AG04449 (cell line): ENCODE results near the gene PDE2A.

ENCODE experiments used
- CTCF ChIA-PET: fragments of 350-600 bp; formaldehyde crosslinking; extraction: SDS; loops from one replicate; lab custom pipeline; 2021; ENCODE audit warnings: antibody characterized with exemption; lab: Yijun Ruan, JAX
- POLR2A ChIA-PET: fragments of 400-600, 350-600 bp; formaldehyde crosslinking; extraction: SDS; loops from one replicate; lab custom pipeline; 2020; ENCODE audit warnings: antibody characterized with exemption, inconsistent platforms; lab: Yijun Ruan, JAX
- DNase-seq: peaks from one replicate; pipeline ENCODE4 v3.0.0-alpha.2; 2010; ENCODE audit warnings: low read depth, low spot score
- H3K4me3 ChIP-seq: 2 replicates; pipeline ENCODE4 v1.5.1; 2011; ENCODE audit warnings: low read depth, mild to moderate bottlenecking, control low read depth, low read length
- CTCF ChIP-seq: IDR thresholded peaks from one replicate; pipeline ENCODE4 v1.5.1; 2011; ENCODE audit warnings: mild to moderate bottlenecking, moderate library complexity, low read length, control low read depth, inconsistent platforms; ENCODE audit not compliant: insufficient read depth; ENCODE audit errors: missing control alignments

The PDE2A gene

DNA sequence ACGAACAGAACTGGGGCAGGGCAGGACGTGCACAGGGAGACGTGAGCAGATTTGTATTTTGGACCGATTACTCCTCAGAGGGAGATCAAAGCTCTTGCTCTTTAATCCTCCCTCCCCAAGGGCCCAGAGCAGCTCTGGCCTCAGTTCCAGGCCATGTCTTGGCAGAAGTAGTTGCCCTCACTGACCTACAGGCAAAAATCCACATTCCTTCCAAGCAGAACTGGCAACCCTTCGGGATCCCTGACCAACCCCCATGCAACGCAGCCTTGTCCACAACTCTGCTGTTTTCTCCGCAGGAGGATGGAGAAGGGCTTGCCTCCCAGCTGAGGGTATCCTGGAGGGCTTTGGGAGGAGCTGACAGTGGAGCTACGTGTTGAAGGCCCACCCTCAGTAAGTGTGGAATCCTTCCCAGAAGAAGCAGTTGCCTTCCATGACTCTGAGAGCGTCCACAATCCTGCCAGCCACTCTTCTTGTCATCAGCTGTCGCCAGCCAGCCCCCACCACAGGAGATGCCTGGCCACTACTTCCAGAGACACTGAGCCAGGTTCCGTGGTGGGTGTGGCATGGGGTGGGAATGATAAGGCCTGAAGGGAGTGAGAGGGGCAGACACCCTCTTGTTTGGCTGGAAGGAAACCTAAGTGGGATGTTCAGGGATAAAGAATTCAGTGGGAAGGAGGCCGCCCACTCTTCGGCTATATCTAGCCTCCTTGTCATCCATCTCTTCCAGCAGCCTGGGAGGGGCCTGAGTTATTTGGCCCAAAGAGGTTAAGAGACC lies 68.1 kb downstream of the PDE2A start:
- DNase-seq: no peak
- ChIA-PET CTCF (interaction anchor here (0.6 to 9.6 kb wide), 5 partner anchors 9 to 135 kb away, joined by 3 to 87 read pairs (median 3); no protein-coding TSS in a partner anchor), POLR2A (no interaction called here)
- no peak for TF ChIP-seq CTCF
- no peak overlapping the region for H3K4me3 ChIP-seq

DNA sequence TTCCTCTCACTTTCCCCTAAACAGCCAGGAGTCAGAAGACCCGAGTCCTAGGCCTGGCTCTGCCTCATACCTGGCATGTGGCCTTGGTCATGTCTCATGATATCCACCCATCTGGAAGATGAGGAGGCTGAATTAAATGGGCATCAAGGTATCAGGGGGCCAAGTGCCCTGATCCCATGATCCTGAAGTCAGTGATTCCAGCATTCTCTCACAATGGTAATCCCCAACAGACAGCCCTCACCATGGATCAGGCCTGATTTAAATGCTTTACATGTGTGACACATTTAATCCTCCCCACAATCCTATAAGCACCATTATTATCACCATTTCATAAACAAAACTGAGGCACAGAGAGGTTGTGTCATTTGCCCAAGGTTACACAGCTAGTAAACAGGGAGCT lies 70.0 kb downstream of the PDE2A start:
- no peak for DNase-seq
- no peak for TF ChIP-seq CTCF
- no peak overlapping the region for H3K4me3 ChIP-seq
- CTCF ChIA-PET: interaction anchor here (1.1 to 9.6 kb wide), 2 partner anchors 10 to 16 kb away, joined by 4 to 87 read pairs; no protein-coding TSS in a partner anchor
- POLR2A ChIA-PET: no interaction called here

- CTCF ChIA-PET: interaction anchor here (1.1 to 9.6 kb wide), 5 partner anchors 9 to 131 kb away, joined by 3 to 87 read pairs (median 4); no protein-coding TSS in a partner anchor
Observed at GRCh38 chr11:72602250-72602904, 71.8 kb downstream of the PDE2A start.

DNA sequence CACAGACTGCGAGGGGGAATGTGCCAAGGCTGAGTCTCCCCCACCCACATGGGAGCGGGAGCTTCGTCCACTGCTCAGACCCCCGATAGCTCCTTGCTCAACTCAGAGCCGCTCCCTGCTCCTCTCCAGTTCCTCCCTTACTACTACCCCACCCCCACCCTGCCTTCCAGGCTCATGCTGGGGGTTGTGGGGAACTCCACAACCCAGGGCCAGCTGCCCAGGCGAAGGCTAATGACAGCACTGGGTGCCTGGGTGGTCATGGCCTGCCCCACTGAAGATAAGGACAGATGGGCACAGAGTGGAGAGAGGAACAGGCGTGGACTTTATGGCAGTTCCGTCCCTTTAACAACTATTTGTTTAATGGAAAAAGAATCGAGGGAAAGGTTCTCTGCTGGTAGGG lies 73.7 kb downstream of the PDE2A start:
- TF ChIP-seq CTCF: no peak
- H3K4me3 ChIP-seq: no peak overlapping the region
- CTCF ChIA-PET: interaction anchor here (0.9 to 5.0 kb wide), 4 partner anchors 9 to 15 kb away, joined by 3 to 75 read pairs (median 5); no protein-coding TSS in a partner anchor
- no peak for DNase-seq
- POLR2A ChIA-PET: no interaction called here

More at GRCh38 chr11:72602250-72602904, 71.8 kb downstream of the PDE2A start:
- no peak for TF ChIP-seq CTCF
- no peak for DNase-seq
- POLR2A ChIA-PET: no interaction called here
- no peak overlapping the region for H3K4me3 ChIP-seq

GRCh38 chr11:72599325-72600117 lies 74.7 kb downstream of the PDE2A start:
- H3K4me3 ChIP-seq: no peak overlapping the region
- DNase-seq: no peak
- ChIA-PET CTCF (interaction anchor here (0.8 to 5.0 kb wide), 12 partner anchors 8 to 128 kb away, joined by 3 to 75 read pairs (median 6); no protein-coding TSS in a partner anchor), POLR2A (no interaction called here)
- no peak for TF ChIP-seq CTCF
